Brain microvascular endothelial cell (primary cell): ENCODE results near the gene TBKBP1.

ENCODE experiments used
- DNase-seq: peaks from one replicate; pipeline ENCODE4 v3.0.0-alpha.2; 2020
- H3K27ac ChIP-seq: fragments of 250-450 bp; sonication (Bioruptor Pico); 2 replicates; pipeline ENCODE4 v1.5.1; 2020; ENCODE audit warnings: mild to moderate bottlenecking, moderate library complexity
- H3K27me3 ChIP-seq: fragments of 250-450 bp; sonication (Bioruptor Pico); replicated peaks from 2 replicates; pipeline ENCODE4 v1.5.1; 2020; ENCODE audit warnings: mild to moderate bottlenecking
- H3K36me3 ChIP-seq: fragments of 250-450 bp; sonication (Bioruptor Pico); replicated peaks from 2 replicates; pipeline ENCODE4 v1.5.1; 2020; ENCODE audit warnings: mild to moderate bottlenecking
- H3K4me3 ChIP-seq: 2 replicates; pipeline ENCODE4 v1.5.1; 2011; ENCODE audit warnings: low read depth, mild to moderate bottlenecking, control low read depth, low read length, moderate library complexity
- CTCF ChIP-seq: IDR thresholded peaks from 2 replicates; pipeline ENCODE4 v1.5.1; 2011; ENCODE audit warnings: low read depth, mild to moderate bottlenecking, moderate library complexity, low read length, control low read depth, inconsistent platforms; ENCODE audit errors: missing control alignments
- in situ Hi-C: cut with HindIII; loops from 2 replicates; pipeline ENCODE4 v1.10.0; 2017; ENCODE audit warnings: low sequenced_read_pairs, low pct_ligation_motif_present

The TBKBP1 gene

GRCh38 chr17:47651704-47652103 is 42.3 kb upstream of the TBKBP1 start:
- no peaks in the 10 kb centered on the region for H3K27me3 ChIP-seq
- H3K36me3 ChIP-seq: peaks cover 39% of the 10 kb centered on the region
- in situ Hi-C loops: no loop called here
- DNase-seq: no peak
- no peak overlapping the region for H3K27ac ChIP-seq
- TF ChIP-seq CTCF: no peak
- peak overlapping the region; percentile 84 for H3K4me3 ChIP-seq

- no peak for TF ChIP-seq CTCF
- Histone ChIP-seq H3K4me3 (no peak overlapping the region), H3K27me3 (no peaks in the 10 kb centered on the region), H3K27ac (no peak overlapping the region), H3K36me3 (peaks cover 48% of the 10 kb centered on the region)
- in situ Hi-C loops: no loop called here
- no peak for DNase-seq
These were observed 41.4 kb upstream of the TBKBP1 start for GRCh38 chr17:47652570-47652969.

- TF ChIP-seq CTCF: no peak
- Histone ChIP-seq H3K27me3 (no peaks in the 10 kb centered on the region), H3K27ac (no peak overlapping the region), H3K4me3 (no peak overlapping the region), H3K36me3 (peaks cover 57% of the 10 kb centered on the region)
- in situ Hi-C loops: no loop called here
- no peak for DNase-seq
These were observed 40.5 kb upstream of the TBKBP1 start for GRCh38 chr17:47653442-47653841.

- no peaks in the 10 kb centered on the region for H3K27me3 ChIP-seq
- in situ Hi-C loops: no loop called here
- no peak for TF ChIP-seq CTCF
- no peak overlapping the region for H3K27ac ChIP-seq
- no peak for DNase-seq
- H3K4me3 ChIP-seq: no peak overlapping the region
- peaks cover 72% of the 10 kb centered on the region for H3K36me3 ChIP-seq
These were observed 39.0 kb upstream of the TBKBP1 start for GRCh38 chr17:47654991-47655390.

GRCh38 chr17:47660064-47660492 is 33.9 kb upstream of the TBKBP1 start:
- in situ Hi-C loops: no loop called here
- DNase-seq: no peak
- Histone ChIP-seq H3K27me3 (no peaks in the 10 kb centered on the region), H3K36me3 (peaks cover 90% of the 10 kb centered on the region), H3K27ac (no peak overlapping the region), H3K4me3 (no peak overlapping the region)
- TF ChIP-seq CTCF: no peak

- no peak overlapping the region for H3K27ac ChIP-seq
- TF ChIP-seq CTCF: peak; percentile 85
- H3K36me3 ChIP-seq: peaks cover 87% of the 10 kb centered on the region
- in situ Hi-C loops: no loop called here
- no peak overlapping the region for H3K4me3 ChIP-seq
- DNase-seq: peak; percentile 63
- no peaks in the 10 kb centered on the region for H3K27me3 ChIP-seq
These were observed 29.9 kb upstream of the TBKBP1 start for GRCh38 chr17:47663912-47664623.
